Measurements from ENCODE around the gene TIMM21.

DNA sequence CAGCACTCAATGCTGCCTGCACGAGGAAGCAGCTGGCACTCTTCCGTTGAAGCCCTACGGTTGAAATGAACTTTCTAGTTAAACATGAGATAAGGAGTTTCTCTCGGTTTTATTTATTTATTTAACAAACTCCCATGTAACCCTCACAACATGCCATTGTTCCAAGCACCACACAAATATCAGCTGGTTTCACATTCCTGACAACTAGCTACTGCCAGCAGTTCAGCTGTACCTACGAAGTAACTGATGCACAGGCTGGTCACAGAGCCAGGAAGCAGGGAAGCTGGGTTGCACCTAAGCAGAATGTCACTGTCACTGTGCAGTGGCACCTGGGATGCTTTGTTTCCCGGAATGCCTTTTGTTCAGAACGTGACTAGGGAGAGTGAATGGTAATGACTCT is 18.1 kb downstream of the TIMM21 start:
- TF ChIP-seq EP300 (conservative IDR thresholded peaks at IDR 0.05; ENCODE audit: poor library complexity, severe bottlenecking) (no peak), POLR2AphosphoS5 (IDR thresholded peaks at IDR 0.05) (no peak), MXI1 (conservative IDR thresholded peaks at IDR 0.05; ENCODE audit: poor library complexity, severe bottlenecking) (no peak), RAD21 (conservative IDR thresholded peaks at IDR 0.05) (no peak), SMC3 (conservative IDR thresholded peaks at IDR 0.05; ENCODE audit: poor library complexity) (no peak), REST (IDR thresholded peaks at IDR 0.05; ENCODE audit: borderline replicate concordance) (no peak)
- TF ChIP-seq, protein P1, sequence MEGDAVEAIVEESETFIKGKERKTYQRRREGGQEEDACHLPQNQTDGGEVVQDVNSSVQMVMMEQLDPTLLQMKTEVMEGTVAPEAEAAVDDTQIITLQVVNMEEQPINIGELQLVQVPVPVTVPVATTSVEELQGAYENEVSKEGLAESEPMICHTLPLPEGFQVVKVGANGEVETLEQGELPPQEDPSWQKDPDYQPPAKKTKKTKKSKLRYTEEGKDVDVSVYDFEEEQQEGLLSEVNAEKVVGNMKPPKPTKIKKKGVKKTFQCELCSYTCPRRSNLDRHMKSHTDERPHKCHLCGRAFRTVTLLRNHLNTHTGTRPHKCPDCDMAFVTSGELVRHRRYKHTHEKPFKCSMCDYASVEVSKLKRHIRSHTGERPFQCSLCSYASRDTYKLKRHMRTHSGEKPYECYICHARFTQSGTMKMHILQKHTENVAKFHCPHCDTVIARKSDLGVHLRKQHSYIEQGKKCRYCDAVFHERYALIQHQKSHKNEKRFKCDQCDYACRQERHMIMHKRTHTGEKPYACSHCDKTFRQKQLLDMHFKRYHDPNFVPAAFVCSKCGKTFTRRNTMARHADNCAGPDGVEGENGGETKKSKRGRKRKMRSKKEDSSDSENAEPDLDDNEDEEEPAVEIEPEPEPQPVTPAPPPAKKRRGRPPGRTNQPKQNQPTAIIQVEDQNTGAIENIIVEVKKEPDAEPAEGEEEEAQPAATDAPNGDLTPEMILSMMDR (IDR thresholded peaks at IDR 0.05; ENCODE audit: poor library complexity, severe bottlenecking) = no peak

All from neural cell (in vitro differentiated cells).